ENCODE results near the gene GALNT17.

GALNT17 gene

DNA sequence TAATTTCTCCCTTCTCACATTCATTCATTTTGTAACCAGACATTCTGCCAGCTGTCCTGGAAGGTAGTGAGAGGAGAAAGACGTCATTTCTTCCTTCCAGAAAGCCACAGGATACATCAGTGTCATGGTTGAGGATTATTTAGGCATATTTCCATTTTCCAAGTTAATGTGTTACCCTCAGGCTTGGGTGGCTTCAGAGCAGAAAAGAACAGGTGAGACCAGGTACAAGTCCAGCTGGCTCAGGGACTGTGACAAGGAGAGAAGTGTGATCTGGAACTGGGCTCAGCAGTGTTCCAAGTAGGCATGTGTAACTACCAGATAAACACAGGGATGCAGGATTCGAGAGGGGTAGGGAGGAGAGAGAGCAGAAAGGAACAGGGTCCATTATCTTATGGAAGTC is 386.9 kb downstream of the GALNT17 start:
- no peaks in the 10 kb centered on the region for H3K27me3 ChIP-seq (ENCODE audit: insufficient read depth, low read length, poor library complexity)
- no peaks in the 10 kb centered on the region for H3K36me3 ChIP-seq (ENCODE audit: insufficient read depth, low read length)
- no peak overlapping the region for H3K27ac ChIP-seq (ENCODE audit: low read length)
- H3K4me2 ChIP-seq (ENCODE audit: insufficient read depth, low read length) = no peak overlapping the region
- H3K9me3 ChIP-seq (ENCODE audit: insufficient read depth, low read length, severe bottlenecking) = peaks cover 19% of the 10 kb centered on the region
- no peaks in the 10 kb centered on the region for H3K79me2 ChIP-seq (ENCODE audit: insufficient read depth, low read length)
- H2AFZ ChIP-seq (ENCODE audit: low read depth, low read length) = no peak overlapping the region
- no peak overlapping the region for H3K4me3 ChIP-seq (ENCODE audit: low read depth in 1 of 2, low read length in 2 of 2)
- H3K9ac ChIP-seq (ENCODE audit: low read depth, low read length) = no peak overlapping the region
- DNase-seq (no peak), ATAC-seq (ENCODE audit: insufficient read depth, low read depth) (no peak)
- no peaks in the 10 kb centered on the region for H3K4me1 ChIP-seq (ENCODE audit: insufficient read depth, low read length)
- H4K20me1 ChIP-seq (ENCODE audit: insufficient read depth, low read length) = no peaks in the 10 kb centered on the region
- TF ChIP-seq, protein P1, sequence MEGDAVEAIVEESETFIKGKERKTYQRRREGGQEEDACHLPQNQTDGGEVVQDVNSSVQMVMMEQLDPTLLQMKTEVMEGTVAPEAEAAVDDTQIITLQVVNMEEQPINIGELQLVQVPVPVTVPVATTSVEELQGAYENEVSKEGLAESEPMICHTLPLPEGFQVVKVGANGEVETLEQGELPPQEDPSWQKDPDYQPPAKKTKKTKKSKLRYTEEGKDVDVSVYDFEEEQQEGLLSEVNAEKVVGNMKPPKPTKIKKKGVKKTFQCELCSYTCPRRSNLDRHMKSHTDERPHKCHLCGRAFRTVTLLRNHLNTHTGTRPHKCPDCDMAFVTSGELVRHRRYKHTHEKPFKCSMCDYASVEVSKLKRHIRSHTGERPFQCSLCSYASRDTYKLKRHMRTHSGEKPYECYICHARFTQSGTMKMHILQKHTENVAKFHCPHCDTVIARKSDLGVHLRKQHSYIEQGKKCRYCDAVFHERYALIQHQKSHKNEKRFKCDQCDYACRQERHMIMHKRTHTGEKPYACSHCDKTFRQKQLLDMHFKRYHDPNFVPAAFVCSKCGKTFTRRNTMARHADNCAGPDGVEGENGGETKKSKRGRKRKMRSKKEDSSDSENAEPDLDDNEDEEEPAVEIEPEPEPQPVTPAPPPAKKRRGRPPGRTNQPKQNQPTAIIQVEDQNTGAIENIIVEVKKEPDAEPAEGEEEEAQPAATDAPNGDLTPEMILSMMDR (IDR thresholded peaks at IDR 0.05; ENCODE audit: borderline replicate concordance, extremely low read depth, low read length, poor library complexity, severe bottlenecking) = no peak
- TF ChIP-seq EZH2 (IDR thresholded peaks at IDR 0.05; ENCODE audit: borderline replicate concordance, low read depth, low read length, severe bottlenecking) = no peak

DNA sequence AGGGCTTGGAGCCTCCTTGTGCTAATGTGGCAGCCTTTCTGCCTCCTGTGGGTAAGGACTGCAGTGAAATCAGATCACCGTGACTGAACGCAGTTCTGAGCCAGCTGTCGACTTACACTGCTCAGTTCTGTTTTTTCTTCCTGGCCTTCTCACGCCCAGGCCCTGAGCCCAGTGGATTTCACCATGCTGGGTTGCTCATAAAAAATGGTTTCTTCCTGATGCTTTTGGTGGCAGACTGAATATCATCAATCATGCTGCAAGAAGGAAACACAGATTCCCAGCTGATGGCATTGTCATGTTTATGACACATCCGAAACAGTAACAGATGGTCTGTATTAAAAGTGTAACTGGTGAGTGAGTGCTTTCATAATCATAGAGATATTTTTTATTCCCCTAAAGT is 389.6 kb downstream of the GALNT17 start:
- no peaks in the 10 kb centered on the region for H3K79me2 ChIP-seq (ENCODE audit: insufficient read depth, low read length)
- no peak for ATAC-seq (ENCODE audit: insufficient read depth, low read depth)
- no peaks in the 10 kb centered on the region for H4K20me1 ChIP-seq (ENCODE audit: insufficient read depth, low read length)
- H2AFZ ChIP-seq (ENCODE audit: low read depth, low read length) = no peak overlapping the region
- H3K4me2 ChIP-seq (ENCODE audit: insufficient read depth, low read length) = no peak overlapping the region
- peaks cover 8% of the 10 kb centered on the region for H3K9me3 ChIP-seq (ENCODE audit: insufficient read depth, low read length, severe bottlenecking)
- no peaks in the 10 kb centered on the region for H3K4me1 ChIP-seq (ENCODE audit: insufficient read depth, low read length)
- no peaks in the 10 kb centered on the region for H3K36me3 ChIP-seq (ENCODE audit: insufficient read depth, low read length)
- H3K27me3 ChIP-seq (ENCODE audit: insufficient read depth, low read length, poor library complexity) = no peaks in the 10 kb centered on the region
- H3K27ac ChIP-seq (ENCODE audit: low read length) = no peak overlapping the region
- TF ChIP-seq, protein P1 (IDR thresholded peaks at IDR 0.05; ENCODE audit: borderline replicate concordance, extremely low read depth, low read length, poor library complexity, severe bottlenecking) = no peak
- TF ChIP-seq EZH2 (IDR thresholded peaks at IDR 0.05; ENCODE audit: borderline replicate concordance, low read depth, low read length, severe bottlenecking) = no peak
- H3K9ac ChIP-seq (ENCODE audit: low read depth, low read length) = no peak overlapping the region
- H3K4me3 ChIP-seq (ENCODE audit: low read depth in 1 of 2, low read length in 2 of 2) = no peak overlapping the region
- DNase-seq = no peak

DNA sequence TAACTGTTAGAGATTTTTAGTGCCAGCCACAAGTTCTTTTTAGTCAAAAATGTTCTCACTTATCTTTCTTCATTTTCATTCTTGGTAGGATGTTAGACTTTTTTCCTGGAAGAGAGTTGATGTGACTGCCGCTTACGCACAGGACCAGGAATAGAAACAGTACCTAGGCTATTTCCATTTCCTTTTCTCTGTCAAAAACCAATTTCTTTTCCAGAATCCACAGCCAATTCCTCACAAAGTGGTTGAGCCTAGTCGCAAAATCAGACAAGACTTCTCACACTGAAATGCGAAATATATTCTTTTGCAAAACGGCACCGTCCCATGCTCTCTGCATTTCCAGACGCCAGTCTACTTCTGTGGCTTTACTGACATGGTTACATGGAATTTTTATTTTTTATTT is 394.2 kb downstream of the GALNT17 start:
- H3K79me2 ChIP-seq (ENCODE audit: insufficient read depth, low read length) = no peaks in the 10 kb centered on the region
- no peak overlapping the region for H3K27ac ChIP-seq (ENCODE audit: low read length)
- H3K36me3 ChIP-seq (ENCODE audit: insufficient read depth, low read length) = no peaks in the 10 kb centered on the region
- no peaks in the 10 kb centered on the region for H4K20me1 ChIP-seq (ENCODE audit: insufficient read depth, low read length)
- no peak overlapping the region for H3K9ac ChIP-seq (ENCODE audit: low read depth, low read length)
- H2AFZ ChIP-seq (ENCODE audit: low read depth, low read length) = no peak overlapping the region
- ATAC-seq (ENCODE audit: insufficient read depth, low read depth) (no peak), DNase-seq (no peak)
- no peaks in the 10 kb centered on the region for H3K4me1 ChIP-seq (ENCODE audit: insufficient read depth, low read length)
- H3K27me3 ChIP-seq (ENCODE audit: insufficient read depth, low read length, poor library complexity) = no peaks in the 10 kb centered on the region
- TF ChIP-seq, protein P1 (IDR thresholded peaks at IDR 0.05; ENCODE audit: borderline replicate concordance, extremely low read depth, low read length, poor library complexity, severe bottlenecking) = no peak
- TF ChIP-seq EZH2 (IDR thresholded peaks at IDR 0.05; ENCODE audit: borderline replicate concordance, low read depth, low read length, severe bottlenecking) = no peak
- no peak overlapping the region for H3K4me2 ChIP-seq (ENCODE audit: insufficient read depth, low read length)
- H3K9me3 ChIP-seq (ENCODE audit: insufficient read depth, low read length, severe bottlenecking) = no peaks in the 10 kb centered on the region
- no peak overlapping the region for H3K4me3 ChIP-seq (ENCODE audit: low read depth in 1 of 2, low read length in 2 of 2)

DNA sequence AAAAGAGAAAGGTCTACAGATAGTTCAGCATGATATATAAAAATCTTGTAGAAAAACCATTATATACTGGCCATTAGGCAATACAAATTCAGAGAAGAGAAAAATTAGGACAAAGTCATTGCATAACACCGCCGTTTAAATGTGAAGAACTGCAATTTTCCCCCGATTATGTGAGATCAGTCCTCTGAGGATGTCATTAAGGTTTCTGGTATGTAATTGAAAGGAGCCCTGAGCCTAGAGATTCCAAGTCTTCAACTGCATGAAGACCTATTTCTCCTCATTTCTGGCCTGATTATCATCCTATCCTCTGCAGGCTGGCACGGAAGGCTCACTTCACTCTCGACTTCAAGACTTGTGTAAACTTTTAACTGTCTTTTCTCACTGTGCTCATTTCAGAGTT is 395.3 kb downstream of the GALNT17 start:
- H3K4me2 ChIP-seq (ENCODE audit: insufficient read depth, low read length) = no peak overlapping the region
- H2AFZ ChIP-seq (ENCODE audit: low read depth, low read length) = no peak overlapping the region
- H3K4me3 ChIP-seq (ENCODE audit: low read depth in 1 of 2, low read length in 2 of 2) = no peak overlapping the region

More for the DNA sequence above, 395.3 kb downstream of the GALNT17 start:
- Histone ChIP-seq H3K79me2 (ENCODE audit: insufficient read depth, low read length) (no peaks in the 10 kb centered on the region), H3K4me1 (ENCODE audit: insufficient read depth, low read length) (no peaks in the 10 kb centered on the region), H3K36me3 (ENCODE audit: insufficient read depth, low read length) (no peaks in the 10 kb centered on the region), H3K9me3 (ENCODE audit: insufficient read depth, low read length, severe bottlenecking) (no peaks in the 10 kb centered on the region), H3K27me3 (ENCODE audit: insufficient read depth, low read length, poor library complexity) (no peaks in the 10 kb centered on the region), H4K20me1 (ENCODE audit: insufficient read depth, low read length) (no peaks in the 10 kb centered on the region), H3K9ac (ENCODE audit: low read depth, low read length) (no peak overlapping the region), H3K27ac (ENCODE audit: low read length) (no peak overlapping the region)
- TF ChIP-seq, protein P1 (IDR thresholded peaks at IDR 0.05; ENCODE audit: borderline replicate concordance, extremely low read depth, low read length, poor library complexity, severe bottlenecking) = no peak
- TF ChIP-seq EZH2 (IDR thresholded peaks at IDR 0.05; ENCODE audit: borderline replicate concordance, low read depth, low read length, severe bottlenecking) = no peak
- no peak for ATAC-seq (ENCODE audit: insufficient read depth, low read depth)
- DNase-seq = no peak

All from DND-41 (cell line).